GM12892 (cell line): ENCODE measurements around the gene COG5.
A peak's percentile ranks its signal among the peaks of the same experiment; 100 is the strongest.

ENCODE experiments used
- POLR2A ChIP-seq: IDR thresholded peaks from 2 replicates; pipeline ENCODE4 v1.6.1; 2011; ENCODE audit warnings: low read depth, low read length, control low read depth
- POLR2AphosphoS5 ChIP-seq: IDR thresholded peaks from 2 replicates; pipeline ENCODE4 v1.6.1; 2011; ENCODE audit warnings: low read depth, low read length, control low read depth
- TAF1 ChIP-seq: IDR thresholded peaks from 2 replicates; pipeline ENCODE4 v1.6.1; 2011; ENCODE audit warnings: low read depth, mild to moderate bottlenecking, control low read depth, low read length, borderline replicate concordance

- TF ChIP-seq TAF1 (peak; percentile 29; the same call in 1 of the 2 replicates), POLR2A (no peak; the same call in 1 of the 2 replicates), POLR2AphosphoS5 (peak; percentile 56)
Measured at GRCh38 chr7:107169120-107170050, 394.3 kb downstream of the COG5 start.
